Measurements from ENCODE around the gene NXPH1.

Gene NXPH1

DNA sequence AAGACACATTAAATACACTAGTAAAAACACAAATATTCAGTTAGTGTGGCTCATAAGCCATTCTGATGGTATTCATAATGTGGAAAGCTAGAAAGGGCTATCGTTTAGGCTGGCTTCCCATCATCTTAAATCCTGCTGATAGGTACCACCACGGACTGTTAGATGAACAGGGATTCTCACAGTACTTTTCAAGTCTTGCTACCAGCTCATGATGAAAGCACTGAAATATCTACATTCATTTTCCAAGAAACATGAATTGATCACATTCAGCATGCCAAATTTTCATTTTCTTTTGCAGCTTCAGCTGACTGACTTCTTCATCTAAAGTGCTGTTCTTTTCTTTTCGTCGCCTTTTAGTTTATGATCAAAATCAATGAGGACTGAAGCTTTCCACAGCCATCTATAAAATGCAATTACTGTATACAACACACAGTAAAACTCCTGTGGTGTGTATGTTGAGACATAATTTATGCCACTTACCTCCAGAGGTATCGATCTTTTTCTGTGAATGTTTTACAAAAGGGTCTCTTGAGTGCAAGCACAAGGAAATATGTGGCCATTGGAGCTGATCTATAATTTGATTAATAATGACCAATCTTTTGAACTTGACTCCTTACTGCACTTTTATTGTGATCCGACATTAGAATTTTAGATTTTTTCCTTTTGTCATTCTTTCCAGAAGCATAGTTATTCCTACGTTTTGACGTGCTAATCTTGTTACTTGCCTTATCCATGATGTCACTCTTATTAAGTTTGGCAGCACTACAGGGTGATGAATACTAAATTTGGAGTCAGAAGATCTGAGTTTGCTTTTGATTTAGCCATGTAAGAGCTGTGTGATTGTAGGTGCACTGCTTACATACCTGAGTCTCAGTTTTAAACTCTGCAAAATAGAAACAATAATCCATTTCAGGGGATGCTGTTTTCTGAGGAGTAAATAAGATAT, 58.4 kb downstream of the NXPH1 start:
- FAIRE-seq = no peak
- DNase-seq (ENCODE audit: low spot score) = no peak

DNA sequence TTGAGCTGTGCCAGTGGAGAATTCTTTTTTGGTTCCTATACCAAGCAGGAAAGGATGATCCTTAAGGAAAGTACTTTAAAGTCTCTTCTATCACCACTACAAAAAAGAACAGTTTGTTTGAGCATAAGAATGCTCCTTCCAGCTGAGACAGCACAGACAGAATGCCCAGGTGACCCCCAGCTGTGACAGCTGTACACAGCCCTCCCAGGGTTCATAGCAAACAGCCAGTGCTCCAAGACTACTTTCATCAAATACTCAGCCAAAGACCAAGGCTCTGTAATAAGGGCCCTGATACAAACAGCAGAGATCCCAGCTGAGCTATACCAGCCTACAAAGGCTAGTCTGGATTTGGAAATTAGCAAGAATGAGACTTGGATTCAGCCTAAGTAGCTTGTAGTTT, 65.7 kb downstream of the NXPH1 start:
- DNase-seq (ENCODE audit: low spot score) (no peak), FAIRE-seq (no peak)

DNA sequence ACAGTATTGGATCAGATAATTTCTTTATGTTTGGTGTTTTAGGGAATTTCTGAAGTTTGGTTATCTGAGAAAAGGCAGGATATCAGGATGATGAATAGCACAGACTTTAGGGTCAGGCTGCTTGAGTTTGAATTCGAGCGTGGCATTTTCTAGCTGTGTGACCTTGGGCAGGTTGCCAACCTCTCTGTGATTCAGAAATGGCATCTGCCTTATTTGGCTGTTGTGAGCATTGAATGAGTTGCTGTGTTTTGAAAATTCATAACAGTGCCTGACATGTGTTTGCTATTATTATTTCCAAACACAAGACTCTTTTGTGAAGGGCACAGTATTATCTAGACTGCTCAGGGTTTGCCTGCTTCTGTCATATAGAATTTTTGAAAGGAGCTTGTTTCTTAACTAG, 66.9 kb downstream of the NXPH1 start:
- no peak for FAIRE-seq
- DNase-seq (ENCODE audit: low spot score) = no peak

DNA sequence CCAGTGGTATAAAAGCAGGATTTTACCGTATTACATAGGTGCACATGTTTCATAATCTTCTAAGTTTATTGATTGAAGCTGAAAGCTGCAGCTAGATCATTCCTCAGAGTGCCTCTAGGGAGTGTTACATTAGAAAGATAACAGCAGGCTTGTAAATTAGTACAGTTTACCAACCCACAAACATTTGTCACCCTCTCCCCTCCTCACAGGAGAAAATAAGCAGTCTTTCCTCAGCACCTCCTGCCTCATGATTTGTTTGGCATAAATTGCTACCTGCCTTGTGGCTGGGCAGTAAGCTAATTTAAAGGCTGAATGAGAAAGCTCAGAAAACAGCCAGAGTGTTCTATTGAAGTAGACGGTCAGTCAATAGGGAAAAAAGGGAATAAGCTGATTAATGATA, 74.2 kb downstream of the NXPH1 start:
- no peak for FAIRE-seq

DNA sequence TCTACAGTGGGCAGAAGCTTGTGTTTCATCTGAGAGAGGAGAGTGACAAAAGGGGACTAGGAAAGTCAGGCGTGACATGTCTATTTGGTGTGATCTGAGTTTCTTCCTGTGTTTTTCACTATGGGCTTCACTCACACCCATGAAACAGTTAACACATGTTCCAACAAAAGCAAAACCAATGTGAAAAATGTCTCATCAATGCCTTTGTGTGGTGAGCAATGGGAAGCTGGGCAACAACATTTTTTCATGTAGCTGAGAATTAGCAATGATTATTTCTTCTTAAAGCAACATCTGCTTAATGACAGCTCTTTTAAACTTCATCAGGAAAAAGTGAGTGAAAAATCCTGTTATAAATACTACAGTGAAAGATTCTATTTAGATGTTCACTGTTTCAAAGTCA, 76.2 kb downstream of the NXPH1 start:
- FAIRE-seq = no peak
- no peak for DNase-seq (ENCODE audit: low spot score)

More for the DNA sequence above, 74.2 kb downstream of the NXPH1 start:
- DNase-seq (ENCODE audit: low spot score) = no peak

DNA sequence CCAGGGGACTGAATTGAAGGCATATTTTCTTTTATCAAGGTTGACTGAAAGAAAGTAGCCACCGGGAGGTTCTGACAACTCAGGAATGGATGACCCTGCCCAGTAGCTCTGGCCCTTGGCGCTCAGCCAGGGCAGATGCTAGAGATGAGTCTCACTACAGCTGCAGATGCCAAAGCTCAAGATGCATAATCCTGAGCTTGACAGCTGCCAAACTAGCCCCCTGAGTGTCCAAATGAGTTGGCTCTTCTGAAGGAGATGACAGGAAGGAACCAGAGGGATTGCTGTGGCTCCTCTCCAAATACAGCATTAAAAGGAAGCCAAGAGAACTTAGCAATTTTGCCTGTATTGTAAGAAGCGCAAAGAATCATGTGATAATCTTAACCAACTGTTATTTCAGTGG, 78.4 kb downstream of the NXPH1 start:
- DNase-seq (ENCODE audit: low spot score) (no peak), FAIRE-seq (no peak)

DNA sequence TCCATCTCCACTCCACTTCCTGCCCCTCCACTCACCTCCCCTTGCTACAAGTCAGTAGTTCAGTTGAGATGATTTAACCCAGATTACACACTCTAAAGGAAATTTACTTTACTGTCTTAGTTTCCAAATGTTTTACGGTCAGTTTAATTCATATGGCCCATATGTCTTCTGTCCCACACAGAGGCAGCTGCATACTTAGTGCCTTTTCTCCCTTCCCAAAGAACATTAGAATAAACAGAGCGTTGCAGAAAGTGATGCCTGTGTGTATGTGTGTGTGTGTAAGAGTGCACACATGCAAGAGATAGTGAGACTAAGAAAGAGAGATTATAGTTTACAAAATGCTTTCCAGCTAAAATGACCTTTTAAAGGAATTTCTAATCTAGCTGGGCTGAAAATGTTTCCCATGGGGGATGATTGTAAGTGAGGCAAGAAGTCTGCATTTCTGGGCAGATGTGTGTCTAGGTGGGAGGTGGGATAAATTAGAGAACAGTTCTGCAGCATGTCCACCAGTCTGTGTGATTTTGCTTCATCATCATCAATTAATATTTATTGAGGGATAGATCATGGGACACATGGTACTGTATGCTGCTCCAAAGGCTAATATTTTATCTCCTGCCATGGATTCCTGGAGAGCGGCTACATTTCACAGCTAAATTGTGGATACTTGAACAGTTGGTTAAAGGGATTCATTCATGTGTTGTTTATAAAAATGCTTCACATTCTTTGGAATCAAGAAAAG, 81.5 kb downstream of the NXPH1 start:
- no peak for DNase-seq (ENCODE audit: low spot score)
- FAIRE-seq = no peak

DNA sequence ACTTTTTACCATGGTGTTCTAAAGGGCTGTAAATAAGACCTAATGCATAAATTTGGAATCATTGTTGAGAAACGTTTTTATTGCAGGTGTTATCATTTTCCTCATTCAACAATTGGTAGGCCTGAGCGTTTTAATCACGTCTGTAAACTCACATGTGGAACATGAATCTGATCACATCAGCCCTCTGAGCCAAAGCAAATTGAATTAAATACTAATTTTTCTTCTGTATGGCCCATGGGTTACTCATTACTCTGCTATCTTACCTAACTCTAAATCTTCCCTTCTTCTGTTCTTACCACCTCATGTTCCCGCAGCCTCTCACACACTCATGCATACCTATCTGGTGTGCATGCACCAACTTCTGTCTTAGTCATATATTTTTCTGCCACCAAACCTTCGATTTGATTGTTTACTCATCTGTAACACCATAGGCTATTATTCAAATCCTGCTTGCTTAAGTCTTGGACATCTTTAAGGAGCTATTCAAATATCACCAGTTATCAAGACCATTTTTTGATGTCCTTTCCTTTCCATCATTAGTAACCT, 82.3 kb downstream of the NXPH1 start:
- DNase-seq (ENCODE audit: low spot score) = no peak
- no peak for FAIRE-seq

DNA sequence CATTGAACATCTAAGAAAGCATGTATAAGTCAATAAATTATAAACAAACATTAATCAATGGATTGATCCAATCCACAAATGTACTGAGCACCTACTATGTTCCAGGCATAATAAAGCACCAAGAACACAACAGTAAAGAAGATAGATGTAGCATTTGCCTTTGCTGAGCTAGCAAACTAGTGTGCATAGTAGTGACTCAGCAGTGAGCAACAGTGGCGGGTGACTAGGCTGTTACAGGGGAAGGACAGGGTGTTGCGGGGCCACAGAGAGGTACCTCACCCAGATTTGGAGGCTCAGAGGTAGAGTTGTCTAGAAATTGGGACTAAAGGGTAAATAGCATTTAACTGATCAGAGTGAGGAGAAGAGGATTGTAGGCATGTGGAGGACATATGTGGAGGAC, 83.6 kb downstream of the NXPH1 start:
- no peak for FAIRE-seq
- DNase-seq (ENCODE audit: low spot score) = no peak

DNA sequence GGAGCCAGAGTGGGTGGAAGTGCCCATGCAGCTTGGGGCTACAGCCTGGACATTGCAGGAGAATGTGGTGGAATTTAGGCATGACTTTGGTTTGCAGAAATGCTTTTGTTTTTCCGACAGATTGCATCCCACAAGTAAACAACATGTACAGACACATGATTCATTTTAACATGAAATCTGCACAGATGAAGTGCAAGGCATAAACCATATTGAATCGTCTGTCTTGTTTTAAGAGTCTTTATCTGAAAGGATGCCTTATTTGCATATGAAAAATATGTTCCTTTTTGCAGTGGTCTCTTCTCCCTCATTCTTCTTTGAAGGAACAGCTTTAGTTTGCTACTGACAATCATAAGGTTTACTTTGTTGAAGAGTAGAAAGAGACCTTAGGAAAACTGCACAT, 94.9 kb downstream of the NXPH1 start:
- DNase-seq (ENCODE audit: low spot score) (no peak), FAIRE-seq (no peak)

DNA sequence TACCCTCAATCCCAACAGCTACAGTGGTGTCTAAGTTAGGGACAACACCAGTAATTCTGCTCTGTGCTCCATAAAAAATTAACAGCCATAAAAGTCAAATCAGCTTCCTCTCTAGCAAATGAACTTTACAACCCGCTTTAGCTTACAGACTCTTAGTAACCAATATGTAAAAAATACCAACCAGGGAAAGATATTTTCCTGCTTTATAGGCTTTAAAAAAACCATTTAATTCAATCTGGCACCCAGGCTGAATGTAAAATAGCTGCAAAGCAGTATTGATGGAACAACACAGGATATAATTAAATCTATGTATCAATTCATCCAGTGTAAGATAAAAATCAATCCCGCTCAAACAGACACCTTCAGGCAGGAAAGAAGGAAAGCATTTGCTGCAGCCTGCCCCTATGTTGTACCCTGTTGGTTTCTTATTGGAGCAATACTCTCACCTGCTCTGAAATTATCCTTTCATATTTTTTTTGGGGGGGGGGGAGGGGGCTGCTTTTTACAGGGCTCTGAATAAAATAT, 98.6 kb downstream of the NXPH1 start:
- no peak for FAIRE-seq
- no peak for DNase-seq (ENCODE audit: low spot score)

DNA sequence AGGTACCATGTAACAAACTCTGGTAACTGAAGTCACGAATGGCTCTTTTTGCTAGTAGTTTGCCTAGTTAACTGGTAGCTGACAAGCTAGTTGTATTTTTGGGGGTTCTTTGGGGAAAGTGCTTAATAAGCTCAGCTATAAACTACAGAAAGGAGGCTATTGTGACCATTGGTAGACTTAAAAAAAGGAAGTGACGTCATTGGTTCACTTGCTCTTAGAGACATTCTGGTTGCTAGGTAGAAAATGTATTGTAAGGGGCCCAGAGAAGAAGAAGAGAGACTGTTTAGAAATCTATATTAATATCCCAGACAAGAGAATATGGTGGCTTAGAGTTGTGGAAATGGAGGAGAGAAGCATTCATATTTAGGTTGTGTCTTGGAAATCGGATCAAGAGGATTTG, 103.0 kb downstream of the NXPH1 start:
- FAIRE-seq (no peak), DNase-seq (ENCODE audit: low spot score) (no peak)

DNA sequence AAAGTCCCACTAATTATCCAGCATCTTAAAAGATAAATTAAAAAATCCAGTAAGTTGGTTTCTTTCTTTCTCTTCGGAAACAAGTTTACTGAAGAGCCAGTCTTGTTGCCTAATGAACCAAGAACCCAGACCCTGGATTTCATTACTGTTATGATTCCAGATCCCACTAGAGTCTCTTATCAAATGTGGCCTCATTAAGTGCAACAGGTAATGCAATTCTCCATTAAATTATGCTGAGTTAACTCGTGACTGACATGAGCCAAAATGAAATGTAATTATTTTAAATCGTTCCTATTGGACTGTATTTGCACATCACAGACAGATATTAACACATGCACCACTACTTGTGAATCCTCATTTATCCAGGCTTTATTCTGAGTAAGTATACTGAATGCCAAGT, 115.6 kb downstream of the NXPH1 start:
- FAIRE-seq = no peak
- no peak for DNase-seq (ENCODE audit: low spot score)

DNA sequence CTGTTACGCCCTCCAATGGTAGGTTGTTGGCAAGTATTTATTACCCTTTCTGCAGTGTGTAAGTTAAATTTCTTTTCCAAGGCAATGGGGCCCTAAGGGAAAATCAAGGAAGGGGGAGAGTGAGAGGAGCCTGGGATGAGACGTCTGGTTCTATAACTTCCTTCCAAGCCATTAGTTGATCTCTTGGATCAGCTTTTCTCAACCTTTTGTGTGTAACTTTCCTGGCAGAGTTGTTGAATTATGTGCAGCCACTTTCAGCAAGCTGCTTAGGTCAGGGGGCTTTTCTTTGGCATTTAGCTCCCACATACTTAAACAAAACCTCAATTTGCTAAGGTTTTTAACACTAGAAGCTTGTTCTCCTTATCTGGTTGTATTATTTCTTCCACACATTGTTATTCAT, 127.1 kb downstream of the NXPH1 start:
- no peak for DNase-seq (ENCODE audit: low spot score)
- no peak for FAIRE-seq

DNA sequence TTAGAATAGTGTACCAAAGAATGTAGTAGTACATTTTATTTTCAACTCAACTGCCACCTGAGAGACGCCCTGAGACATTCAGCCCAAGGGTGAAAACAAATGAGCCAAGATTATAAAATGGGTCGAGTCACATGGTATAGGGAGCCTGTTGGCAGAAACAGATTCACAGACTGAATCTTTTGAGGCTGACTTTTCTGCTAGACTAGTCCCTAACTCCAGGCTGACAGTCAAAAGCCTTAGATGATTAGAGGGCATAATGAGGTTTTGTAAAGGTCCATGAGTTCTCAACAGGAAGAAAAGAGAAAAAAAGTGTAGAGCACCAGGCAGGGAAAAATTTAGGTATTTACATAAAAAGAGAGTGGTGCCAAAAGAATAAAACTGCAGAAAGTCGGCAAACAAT, 128.0 kb downstream of the NXPH1 start:
- no peak for FAIRE-seq
- DNase-seq (ENCODE audit: low spot score) = no peak

DNA sequence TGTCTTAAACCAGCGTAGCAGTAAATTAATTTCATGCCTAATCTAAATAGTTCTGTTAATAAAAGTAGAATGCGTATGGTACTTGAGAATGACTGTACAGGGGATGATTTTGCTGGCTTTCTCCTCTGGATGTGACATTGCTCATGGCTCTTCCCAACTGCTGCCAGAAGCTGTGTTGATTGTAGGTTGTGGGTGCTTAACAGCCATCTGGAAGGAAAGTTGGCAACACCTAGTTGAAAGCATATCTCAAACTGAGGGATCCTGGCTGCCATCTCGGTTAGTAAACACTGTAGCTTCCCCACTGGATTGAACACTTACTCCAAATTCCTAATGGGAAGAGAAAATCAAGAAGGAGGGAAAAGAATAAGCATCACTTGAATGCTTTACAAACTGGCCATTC, 130.9 kb downstream of the NXPH1 start:
- DNase-seq (ENCODE audit: low spot score) (no peak), FAIRE-seq (no peak)

DNA sequence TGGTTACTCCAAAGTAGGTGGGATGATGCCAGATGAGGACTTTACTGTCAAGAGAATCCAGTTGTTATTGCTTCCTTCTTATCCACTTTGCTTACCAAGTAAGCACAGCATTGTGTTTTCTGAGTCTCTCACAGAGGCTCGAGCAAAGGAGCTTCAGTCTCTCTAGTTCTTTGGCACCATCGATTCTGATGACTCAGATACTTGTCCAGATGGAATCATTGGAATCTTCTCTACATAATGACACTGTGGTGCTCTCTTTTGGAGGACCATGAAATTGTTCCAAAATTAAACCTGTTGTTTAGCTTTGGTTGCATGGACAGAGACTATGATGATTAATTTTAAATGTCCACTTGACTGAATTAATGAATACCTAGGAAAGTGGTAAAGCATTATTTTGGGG, 132.6 kb downstream of the NXPH1 start:
- FAIRE-seq (no peak), DNase-seq (ENCODE audit: low spot score) (no peak)

DNA sequence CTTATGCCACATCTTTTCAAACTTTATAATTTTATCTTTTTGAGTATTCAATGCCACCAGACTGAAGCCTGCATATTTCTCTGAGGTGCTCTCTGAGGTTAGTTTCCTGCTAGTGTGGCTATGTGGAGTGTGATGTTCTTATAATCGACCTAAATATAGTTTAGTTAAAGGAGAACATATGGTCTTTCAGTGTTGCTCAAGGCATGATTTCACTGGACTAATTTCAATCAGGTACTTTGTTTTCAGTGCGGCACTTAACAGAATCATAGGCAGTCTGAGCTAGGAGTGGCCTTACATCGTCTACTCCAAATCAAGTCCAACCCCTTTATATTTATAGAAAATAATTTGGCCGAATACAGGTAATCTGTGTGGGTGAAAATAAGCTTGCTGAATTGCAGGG, 134.2 kb downstream of the NXPH1 start:
- FAIRE-seq (no peak), DNase-seq (ENCODE audit: low spot score) (no peak)

DNA sequence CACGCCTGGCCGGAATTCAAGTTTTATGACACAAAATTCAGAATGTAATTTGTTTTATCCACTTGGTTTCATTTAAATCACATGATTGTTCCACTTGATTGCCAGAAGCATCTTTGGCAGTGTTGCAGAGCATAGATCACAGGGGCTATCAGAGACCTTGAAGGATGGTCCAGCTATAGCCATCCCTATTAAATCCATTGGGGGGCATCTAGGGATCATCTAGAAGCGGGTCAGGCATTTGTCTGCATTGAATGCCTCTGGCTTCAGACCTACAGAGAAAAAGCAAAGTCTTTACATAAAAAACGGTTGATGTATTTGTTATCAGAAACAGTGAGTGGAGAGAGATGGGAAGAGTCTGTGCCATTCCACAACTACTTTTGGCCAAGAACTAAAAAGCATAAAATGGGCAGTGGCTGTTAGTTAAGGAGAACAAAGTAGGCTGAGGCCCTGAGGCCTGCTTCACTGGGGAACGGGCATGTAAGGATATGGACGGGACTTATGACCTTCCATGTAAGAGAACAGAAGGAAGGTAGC, 146.3 kb downstream of the NXPH1 start:
- DNase-seq (ENCODE audit: low spot score) (no peak), FAIRE-seq (no peak)

DNA sequence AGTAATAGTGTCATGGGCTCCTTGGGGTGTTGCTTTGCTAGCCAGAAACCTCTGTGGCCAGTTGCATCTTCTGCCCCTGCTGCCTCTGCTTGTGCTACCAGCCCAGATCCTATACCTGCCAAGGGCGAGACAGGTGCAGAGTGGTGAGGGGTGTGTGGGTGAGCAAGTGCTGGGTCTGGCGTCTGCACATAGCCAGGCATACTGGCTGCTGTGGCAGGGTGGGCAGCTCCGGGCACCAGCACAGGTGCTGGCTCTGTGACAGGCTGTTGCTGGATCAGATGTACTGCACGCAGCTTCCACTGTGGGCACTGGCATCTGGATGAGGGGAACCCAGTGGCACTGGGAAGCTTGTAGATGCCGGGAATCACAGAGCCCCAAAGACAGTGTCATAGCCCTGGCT, 148.4 kb downstream of the NXPH1 start:
- FAIRE-seq (no peak), DNase-seq (ENCODE audit: low spot score) (no peak)

DNA sequence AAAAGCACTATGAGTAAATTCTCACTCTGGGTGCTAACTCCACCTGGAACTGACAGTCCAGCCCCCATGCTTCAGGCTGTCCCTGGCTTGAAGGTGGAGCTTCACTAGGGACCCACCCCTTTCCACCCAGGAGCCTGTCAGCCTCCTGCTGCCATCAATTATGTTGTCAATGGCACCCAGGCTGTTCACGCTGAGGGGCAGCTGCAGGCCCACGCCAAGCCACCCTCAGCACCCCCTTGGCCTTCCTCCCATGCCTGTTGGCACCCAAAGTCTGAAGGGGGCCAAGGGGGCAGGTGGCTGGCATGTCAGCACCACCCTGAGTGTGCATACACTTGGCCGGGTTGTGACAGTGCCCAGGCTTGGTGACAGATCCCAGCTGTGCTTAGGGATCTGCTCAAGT, 149.3 kb downstream of the NXPH1 start:
- FAIRE-seq = no peak
- DNase-seq (ENCODE audit: low spot score) = no peak

DNA sequence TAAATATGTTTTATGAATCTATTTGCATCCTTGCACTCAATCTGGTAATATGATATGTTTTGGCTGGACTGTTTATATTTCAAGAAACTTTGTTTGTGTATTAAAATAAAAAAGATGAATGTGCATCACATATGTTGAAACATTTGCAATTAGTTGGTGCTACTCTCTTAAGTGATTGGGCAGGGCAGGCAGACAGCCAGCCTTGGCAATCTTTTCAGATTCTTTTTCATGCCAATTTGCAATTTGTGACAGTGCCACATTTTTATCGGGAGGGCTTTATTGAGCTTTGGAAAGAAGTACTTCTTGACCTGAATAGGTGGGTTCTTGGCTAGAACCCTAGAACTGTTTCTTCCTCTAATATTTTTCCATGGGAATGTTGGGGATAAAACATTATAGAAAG, 152.2 kb downstream of the NXPH1 start:
- no peak for FAIRE-seq

More for the DNA sequence above, 152.2 kb downstream of the NXPH1 start:
- DNase-seq (ENCODE audit: low spot score) = no peak

Data from urothelium cell line (cell line).